HG03097 (cell line): ENCODE measurements around the gene RIOK3.
"Not testable (repeated sequence)": the region's sequence is repeated elsewhere in the genome, so short reads cannot be mapped to it uniquely, and the experiment has no call there.

Experiments
- ATAC-seq: cut with Tn5 transposase; IDR thresholded peaks from one replicate; pipeline ENCODE4 v1.9.1; 2021; ENCODE audit not compliant: unreplicated experiment, low FRiP score

The RIOK3 gene, protein sequence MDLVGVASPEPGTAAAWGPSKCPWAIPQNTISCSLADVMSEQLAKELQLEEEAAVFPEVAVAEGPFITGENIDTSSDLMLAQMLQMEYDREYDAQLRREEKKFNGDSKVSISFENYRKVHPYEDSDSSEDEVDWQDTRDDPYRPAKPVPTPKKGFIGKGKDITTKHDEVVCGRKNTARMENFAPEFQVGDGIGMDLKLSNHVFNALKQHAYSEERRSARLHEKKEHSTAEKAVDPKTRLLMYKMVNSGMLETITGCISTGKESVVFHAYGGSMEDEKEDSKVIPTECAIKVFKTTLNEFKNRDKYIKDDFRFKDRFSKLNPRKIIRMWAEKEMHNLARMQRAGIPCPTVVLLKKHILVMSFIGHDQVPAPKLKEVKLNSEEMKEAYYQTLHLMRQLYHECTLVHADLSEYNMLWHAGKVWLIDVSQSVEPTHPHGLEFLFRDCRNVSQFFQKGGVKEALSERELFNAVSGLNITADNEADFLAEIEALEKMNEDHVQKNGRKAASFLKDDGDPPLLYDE

GRCh38 chr18:23452728-23453679 lies at the start of gene RIOK3:
RIOK3 (plus strand) TSS chr18:23453287; CDS start chr18:23453440, 153 bp downstream.
- peak; percentile 92 for ATAC-seq

DNA sequence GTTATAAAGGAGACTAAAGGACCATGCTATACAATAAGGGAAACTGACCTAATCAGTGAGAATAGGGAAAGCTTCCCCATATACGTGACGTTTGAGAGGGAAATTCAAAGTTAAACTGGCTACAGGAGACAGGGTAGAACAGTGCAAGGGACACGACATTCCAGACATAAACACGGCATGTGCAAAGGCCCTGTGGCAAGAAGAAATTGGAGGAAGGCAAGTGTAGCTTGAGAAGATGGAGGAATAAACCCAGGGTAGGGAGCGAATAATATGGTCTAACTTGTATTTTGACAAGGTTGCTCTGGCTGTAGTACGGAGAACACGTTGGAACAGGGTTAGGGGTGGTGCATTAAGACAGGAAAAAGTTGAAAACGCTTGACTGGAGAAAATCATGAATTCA lies 49.8 kb upstream of the RIOK3 start:
- ATAC-seq: no peak

DNA sequence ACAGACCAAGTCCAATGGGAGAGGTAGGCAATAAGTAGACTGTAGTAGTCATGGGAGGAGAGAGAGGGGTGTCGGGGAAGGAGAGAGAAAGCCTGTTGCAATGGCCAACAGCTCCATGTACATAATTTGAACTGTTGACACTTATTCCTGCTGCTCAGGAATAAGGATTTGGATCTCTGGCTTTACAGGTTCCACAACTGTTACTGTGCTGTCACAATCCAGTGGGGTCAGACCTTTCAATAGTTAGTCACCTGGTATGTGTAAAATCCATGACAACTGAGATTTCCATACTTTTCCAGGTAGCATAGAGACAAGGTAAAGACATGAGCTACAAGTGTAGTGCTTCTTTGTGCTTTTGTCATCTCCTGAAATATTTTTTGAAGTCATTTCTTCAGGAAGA lies 47.5 kb upstream of the RIOK3 start:
- no peak for ATAC-seq

DNA sequence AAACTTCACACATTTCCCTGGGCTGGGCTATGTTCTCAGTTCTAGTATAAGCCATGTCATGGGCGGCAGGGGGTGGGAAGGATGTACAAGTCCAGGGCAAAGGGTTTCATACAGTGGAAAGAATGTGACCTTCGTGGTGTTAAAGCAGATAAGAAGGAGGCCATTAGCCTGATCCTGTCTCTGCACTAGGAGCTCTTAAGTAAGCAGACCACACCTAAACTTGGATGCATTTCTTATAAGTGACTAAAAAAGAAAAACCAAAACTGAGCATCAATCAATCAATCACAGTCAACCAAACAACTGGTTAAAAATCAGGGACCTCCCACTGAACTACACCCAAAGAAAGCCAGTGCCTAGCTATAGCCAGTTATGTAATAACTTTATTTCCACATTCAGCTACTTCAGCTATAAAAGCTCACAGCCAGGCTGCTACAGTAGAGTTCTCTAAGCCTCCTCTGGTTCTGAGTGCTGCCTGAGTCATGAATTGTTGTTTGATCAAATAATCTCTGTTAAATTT lies 46.8 kb upstream of the RIOK3 start:
- no peak for ATAC-seq

DNA sequence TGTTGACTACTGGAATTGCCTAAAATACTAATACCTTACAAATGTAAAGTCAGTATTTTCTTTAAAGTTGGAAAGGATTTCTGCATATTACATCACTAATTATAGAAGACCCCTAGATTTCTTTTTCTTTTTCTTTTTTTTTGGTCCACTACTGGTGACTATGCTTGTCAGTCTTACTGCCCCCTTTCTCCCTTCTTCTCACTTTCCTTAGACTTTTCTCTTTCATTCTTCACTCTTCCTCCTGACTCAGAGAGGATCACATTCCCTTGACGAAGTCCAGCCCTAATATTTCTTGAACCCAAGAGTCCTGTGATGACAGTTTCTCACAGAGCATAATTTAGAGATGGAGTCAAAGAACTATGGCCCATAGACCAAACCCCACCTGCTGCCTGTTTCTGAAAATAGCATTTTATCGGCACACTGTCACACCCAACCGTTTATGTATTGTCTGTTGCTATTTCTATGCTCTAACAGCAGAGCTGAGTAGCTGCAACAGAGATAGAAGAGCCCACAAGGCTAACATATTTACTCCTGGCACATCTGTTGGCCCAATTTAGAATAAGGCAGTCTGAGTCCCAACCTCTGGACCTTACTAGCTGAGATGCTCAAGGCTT lies 40.6 kb upstream of the RIOK3 start:
- no peak for ATAC-seq

DNA sequence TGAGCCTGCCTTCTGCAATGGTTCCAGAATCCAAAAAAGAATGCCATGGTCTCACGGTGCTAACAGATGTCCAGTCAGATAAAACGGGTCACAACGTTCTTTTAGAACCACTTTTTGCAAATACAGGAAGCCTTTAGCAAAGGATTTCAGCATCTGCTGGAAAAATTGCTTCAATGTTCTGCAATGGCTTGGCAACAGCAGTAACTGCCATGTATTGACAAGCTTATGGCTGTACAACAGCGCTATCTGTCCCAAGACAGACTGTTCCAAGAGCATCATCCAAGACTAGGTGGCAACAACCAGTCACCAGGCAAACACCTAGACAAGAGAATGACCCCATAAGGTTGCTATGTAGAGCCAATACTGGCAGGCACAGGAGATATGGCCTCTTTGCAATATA lies 37.6 kb upstream of the RIOK3 start:
- ATAC-seq: no peak

GRCh38 chr18:23416298-23416697 lies 36.8 kb upstream of the RIOK3 start:
- no peak for ATAC-seq

- ATAC-seq: no peak
Measured at GRCh38 chr18:23421277-23421676, 31.8 kb upstream of the RIOK3 start.

DNA sequence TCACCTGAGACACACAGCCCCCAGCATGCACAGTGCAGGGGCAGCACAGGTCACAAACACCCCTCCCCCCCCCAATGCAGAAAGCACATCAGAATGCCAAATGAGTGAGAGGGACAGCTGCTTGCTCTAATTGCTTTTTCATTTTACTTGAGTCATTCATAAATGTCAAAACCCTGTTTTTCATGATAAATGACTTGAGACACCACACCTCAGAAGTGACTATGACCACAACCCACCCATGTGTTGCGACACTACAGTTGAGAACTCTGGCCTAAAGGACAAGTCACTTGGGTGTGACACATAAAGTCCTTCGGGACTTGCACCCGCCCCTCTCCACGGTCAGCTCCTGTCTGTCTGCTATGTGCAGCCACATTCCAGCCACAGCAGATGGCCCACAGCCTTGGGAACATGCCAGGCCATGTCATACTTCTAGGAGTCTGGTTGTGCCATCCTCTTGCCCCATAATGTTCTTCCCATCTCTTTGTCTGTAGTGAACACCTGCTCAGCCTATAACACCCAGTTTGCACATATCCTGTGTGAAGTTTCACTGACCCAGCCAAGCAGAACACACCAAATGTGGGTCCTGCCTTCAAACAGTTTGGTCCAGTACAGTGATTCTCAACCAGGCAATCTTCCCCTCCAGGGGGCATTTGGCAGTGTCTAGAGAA lies 30.2 kb upstream of the RIOK3 start:
- peak; percentile 90 for ATAC-seq

- ATAC-seq: no peak
Measured at GRCh38 chr18:23424616-23425015, 28.5 kb upstream of the RIOK3 start.

GRCh38 chr18:23428821-23429220 lies 24.3 kb upstream of the RIOK3 start:
- no peak for ATAC-seq

GRCh38 chr18:23429538-23429937 lies 23.5 kb upstream of the RIOK3 start:
- not testable (repeated sequence) for ATAC-seq

DNA sequence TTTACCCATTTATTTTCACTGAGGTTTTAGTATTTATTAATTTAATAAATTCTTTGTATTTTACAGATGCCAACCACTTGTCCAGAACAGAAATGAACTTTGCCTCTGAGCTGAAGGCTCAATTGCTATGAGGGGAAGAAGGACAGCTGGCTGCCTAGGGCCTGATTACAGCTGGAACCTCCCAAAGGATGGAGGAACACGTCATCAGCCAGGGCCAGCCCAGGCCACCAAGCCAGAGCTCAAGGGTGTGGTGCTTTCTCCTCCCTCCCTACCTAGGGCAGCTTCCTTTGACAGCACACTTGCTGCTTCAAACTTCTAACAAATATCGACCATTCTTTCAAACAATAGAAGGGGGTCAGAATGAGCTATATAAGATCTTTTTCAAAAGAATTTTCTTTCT lies 19.7 kb upstream of the RIOK3 start:
- ATAC-seq: no peak

GRCh38 chr18:23437357-23438045 lies 15.6 kb upstream of the RIOK3 start:
- peak; percentile 82 for ATAC-seq

DNA sequence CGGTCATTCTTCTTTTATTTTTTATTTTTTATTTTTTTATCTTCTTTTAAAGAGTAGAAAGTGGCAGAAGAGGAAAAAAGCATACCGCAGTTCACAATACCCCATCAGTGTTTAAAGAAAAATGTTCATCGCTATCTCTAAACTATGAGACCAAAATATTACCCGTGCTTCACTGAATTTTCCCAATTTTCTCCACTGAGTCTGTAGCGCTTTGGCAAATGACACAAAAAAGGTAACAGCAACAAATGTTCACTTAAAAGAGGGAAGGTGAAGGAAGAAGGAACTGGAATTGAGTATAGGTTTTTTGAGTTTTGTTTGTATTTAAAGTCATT lies 15.1 kb upstream of the RIOK3 start:
- ATAC-seq: no peak

GRCh38 chr18:23438608-23439366 lies 14.3 kb upstream of the RIOK3 start:
- ATAC-seq: no peak

DNA sequence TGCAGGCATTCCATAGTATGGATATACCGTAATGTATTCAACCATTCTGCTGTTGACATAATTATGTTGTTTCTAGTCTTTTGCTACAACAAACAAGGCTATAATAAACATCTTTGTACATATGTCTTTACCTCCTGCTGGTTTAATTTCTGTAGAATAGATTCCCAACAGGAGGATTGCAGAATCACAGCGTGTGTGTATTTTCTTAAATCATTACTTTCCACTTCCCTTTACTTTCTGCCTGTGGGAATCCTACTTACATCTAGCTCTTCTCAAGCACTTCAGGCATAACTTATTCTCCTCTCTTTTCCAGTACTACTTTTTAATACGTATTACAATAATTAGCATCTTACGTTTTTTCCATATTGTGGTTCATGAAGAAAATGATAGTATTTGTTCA lies 13.0 kb upstream of the RIOK3 start:
- ATAC-seq: no peak

- no peak for ATAC-seq
Measured at GRCh38 chr18:23442958-23443357, 10.1 kb upstream of the RIOK3 start.

- no peak for ATAC-seq
Measured at GRCh38 chr18:23448291-23448690, 4.8 kb upstream of the RIOK3 start.
